Ramos (cell line): Measurements from ENCODE around the gene SCAMP2.

ENCODE experiments used
- in situ Hi-C: fragments of 300-500 bp; cut with MboI; formaldehyde crosslinking; loops from one replicate; pipeline ENCODE4 v1.14.3; 2022; ENCODE audit warnings: low sequenced_read_pairs; ENCODE audit not compliant: unreplicated experiment

Gene SCAMP2

GRCh38 chr15:74865316-74865715, 7.8 kb downstream of the SCAMP2 start:
- in situ Hi-C loops, result no loop called here

DNA sequence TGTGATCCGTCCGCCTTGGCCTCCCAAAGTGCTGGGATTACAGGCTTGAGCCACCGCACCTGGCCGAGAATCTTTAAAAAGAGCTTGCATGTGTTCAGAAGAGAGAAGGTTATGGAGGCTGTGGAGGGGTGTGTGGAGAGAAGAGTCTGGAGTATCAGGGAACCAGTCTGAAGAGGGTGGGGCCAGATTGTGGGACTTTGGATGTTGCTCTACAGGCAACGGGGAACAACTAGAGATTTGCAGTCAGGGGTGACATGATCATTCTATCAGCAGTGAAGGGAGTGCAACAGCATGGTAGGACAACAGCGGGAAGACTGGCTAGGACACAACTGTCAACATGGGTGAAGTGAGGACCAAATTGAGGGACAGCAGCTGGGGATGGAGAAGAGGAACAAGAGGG, 8.9 kb downstream of the SCAMP2 start:
- in situ Hi-C loops, result no loop called here

DNA sequence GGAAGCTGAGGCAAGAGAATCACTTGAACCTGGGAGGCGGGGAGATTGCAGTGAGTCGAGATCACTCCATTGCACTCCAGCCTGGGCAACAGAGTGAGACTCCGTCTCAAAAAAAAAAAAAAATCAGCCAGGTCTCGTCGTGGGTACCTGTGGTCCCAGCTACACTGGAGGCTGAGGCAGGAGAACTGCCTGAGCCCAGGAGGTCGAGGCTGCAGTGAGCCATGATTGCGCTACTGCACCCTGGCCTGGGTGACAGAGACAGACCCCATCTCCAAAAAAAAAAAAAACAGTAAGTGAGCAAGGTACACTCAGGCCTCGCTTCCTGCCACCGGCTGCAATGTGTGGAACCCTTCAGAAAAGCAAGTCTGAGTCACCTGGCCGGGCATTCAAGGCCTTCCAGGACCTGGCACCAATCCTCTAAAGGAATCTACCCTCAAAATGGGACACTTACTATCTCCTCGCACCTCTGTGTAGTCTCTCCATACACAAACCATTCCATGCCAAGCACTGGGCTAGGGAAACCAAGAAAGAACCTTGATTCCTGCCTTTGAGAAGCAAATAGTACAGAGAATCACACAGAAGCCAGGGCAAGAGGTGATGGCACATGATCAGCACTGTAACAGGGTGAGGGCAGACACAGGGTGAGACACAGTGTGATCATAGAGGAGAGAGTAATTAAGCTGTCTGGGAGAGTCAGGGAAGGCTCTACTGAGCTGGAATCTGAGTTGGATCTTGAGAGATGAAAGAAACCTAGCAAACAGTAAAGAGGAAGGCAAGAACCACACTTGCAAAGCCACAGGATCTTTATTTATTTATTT, 9.7 kb downstream of the SCAMP2 start:
- in situ Hi-C loops, result no loop called here

GRCh38 chr15:74858369-74858740, 14.8 kb downstream of the SCAMP2 start:
- in situ Hi-C loops, result no loop called here

DNA sequence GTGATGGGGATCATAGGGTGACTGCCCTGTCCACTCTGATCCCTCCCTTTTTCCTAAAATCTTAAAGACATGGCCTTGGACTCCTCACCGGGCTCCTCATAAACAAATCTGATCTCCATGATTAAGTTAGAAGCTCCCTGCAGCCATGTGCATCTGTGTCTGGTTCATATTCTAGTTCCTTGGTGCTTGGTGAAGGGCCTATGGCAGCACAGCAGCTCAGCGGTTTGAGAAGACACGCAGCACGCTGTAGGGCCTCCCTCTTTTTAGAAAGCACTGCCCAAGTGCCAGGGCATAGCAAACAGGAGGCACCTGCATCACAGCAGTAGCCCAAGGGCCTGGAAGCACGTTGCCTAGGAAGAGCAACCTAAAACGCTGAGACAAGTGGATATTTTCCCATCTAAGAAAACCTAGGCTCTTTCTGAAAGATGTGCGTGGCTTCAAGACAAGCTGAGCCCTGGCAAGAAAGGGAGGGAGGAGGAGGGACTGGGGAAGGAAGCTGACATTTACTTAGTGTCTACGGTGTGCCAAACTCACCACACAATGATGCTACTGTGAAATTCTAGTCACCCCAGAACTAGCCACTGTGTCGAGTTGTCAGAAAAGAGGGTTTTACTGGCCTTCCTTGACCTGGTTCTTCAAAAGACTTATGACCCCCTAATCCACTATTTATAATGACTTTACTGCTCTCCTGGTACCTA, 15.3 kb downstream of the SCAMP2 start:
- in situ Hi-C loops, result no loop called here

- in situ Hi-C loops, result no loop called here
These were observed 16.0 kb downstream of the SCAMP2 start for GRCh38 chr15:74857082-74857655.

DNA sequence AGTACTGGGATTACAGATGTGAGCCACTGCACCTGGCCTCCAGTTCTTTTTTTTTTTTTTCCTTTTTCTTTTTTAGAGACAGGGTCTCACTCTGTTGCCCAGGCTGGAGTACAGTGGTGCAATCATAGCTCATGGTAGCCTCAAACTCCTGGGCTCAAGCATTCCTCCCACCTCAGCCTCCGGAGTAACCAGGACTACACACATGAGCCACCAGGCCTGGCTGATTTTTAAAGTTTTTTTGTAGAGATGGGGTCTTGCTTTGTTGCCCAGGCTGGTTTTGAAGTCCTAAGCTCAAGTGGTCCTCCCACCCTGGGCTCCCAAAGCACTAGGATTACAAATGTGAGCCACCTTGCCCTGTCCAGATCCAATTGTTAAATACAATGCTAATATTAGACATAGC, 16.6 kb downstream of the SCAMP2 start:
- in situ Hi-C loops, result no loop called here

DNA sequence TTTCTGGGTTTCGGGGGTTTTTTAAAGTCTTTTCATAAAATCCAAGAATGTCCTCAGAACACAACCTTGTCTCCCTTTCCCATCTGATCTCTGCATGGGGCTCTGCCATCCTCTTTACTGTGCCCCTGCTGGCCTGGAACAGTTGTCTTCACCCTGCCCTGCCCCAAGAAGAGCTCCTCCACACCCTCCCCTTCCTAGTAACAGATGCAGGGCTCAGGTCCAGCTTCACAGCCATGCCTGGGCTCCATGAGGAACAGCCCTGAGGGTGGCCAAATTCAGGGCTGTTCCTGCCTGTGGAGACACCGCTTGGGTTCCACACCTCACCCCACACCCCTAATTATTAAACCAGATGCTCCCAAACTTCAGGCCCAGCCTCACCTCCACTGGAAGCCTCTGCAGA, 17.3 kb downstream of the SCAMP2 start:
- in situ Hi-C loops, result no loop called here

- in situ Hi-C loops, result no loop called here
These were observed 18.6 kb downstream of the SCAMP2 start for GRCh38 chr15:74854453-74855022.

DNA sequence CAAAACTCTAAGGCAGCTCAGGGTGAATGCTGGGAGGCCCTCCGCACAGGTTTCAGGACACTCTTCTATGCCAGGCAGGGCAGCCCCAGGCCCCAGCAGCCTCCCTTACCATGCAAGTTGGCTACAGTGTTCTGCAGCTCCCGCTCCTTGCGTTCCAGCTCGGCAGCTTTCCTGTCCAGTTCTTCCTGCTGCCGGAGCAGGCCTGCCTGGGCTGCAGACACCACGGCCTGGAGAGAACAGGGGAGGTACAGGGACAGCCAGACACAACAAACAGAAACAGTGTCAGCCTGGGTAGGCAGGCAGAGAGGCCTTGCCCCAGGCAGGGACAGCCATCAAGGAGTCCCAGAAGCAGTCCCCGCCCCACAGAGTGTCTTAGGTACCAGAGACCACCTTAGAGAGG, 21.2 kb downstream of the SCAMP2 start:
- in situ Hi-C loops, result no loop called here

DNA sequence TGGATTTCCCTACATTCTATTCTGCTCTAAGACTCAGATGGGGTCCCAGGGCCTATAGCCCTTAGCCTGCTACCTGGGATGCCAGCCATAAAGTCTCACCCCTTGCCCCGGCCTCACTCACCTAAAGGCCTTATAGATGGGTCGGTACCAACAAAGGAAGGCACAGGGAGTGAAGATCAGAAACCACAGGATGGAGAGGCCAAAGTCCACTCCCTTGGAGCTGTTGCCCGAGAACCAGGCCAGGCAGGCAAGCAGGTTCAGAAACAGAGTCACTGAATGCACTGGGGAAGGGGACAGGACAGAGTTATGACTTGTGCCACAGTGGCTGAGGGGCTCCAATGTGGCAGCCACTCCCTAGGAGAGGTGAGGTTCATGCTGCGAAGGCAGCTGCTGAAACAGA, 22.8 kb downstream of the SCAMP2 start:
- in situ Hi-C loops, result no loop called here

- in situ Hi-C loops, result no loop called here
These were observed 25.7 kb downstream of the SCAMP2 start for GRCh38 chr15:74847432-74847831.

DNA sequence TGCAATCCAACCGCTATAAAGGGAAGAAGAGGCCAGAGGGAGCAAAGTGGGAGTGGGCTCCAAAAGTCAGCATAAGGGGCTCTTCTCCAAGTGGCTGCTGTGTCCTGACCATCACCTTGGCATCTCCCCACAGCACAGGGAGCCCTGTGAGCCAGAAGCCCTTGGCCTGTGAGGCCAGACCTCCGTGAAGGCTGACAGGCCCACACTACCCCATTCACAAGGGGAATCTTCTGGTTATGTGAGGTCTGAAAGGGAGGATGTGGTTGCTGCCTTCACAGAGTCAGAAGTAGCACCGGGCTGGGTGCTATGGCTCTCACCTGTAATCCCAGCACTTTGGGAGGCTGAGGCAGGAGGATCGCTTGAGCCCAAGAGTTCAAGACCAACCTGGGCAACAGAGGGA, 27.6 kb downstream of the SCAMP2 start:
- in situ Hi-C loops, result no loop called here

- in situ Hi-C loops, result no loop called here
These were observed 28.0 kb downstream of the SCAMP2 start for GRCh38 chr15:74845208-74845568.

- in situ Hi-C loops, result no loop called here
These were observed 28.6 kb downstream of the SCAMP2 start for GRCh38 chr15:74844319-74845207.

- in situ Hi-C loops, result no loop called here
These were observed 29.3 kb downstream of the SCAMP2 start for GRCh38 chr15:74843891-74844299.

DNA sequence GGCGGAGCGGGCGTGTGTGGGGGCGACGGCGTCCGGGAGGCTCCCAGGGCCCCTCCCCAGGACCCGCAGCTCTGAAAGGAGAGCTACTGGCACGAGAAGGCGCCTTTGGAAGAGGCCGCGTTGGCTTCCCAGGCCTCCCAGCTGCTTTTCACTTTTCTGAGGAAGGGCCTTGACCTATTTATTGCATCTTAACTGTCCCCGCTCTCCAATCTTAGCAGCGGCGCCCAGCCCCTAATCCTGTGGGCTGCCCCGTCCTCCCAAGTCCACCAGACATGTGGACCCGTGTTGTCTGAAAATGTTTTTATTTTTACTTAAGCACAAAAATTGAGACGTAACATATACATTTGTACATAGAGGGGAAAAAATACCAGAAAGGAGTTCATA, 29.7 kb downstream of the SCAMP2 start:
- in situ Hi-C loops, result no loop called here

DNA sequence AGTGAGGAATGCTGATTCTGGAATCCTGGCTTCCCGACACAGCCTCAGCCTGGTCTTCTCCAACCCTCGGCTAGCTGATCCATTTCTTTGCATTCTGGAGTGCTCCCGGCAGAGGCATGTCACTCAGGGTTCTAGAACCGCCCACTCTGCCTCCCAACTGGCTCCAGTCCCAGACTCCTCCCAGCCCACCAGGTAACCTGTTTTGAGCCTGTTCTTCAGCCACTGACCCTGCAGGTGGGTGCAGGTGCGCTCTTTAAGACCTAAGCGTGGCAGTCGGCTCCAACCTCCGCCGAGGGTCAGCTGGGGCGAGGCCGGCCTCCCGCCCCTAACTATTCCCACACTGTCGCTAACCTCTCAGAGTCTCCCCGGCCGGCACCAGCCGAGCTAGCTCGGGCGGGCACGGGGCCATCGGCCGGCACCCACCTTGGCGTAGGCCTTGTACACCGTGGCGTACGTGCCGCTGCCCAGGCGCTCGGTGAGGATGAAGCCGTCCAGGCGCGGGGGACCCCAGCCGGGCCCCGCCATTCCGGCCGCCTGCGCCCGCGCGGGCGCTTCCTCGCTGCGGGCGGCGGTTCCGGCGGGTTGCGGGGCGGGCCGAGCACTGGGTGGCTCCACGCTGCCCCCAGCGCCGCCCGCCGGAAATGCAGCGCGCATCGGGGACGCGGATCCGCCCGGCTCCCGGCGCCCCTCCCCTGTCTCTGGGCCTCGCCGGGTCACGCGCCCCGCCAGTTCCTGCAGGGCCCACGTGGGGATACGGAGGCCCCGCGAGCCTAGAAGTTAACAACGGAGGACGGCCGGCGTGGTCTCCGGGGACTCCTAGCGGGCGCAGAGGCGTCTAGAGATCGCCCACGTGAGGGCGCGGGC, 30.4 kb downstream of the SCAMP2 start, which contains the start of gene ULK3:
Gene ULK3, minus strand, starts transcription at position 576 of the 864 bp plus-strand sequence. Its CDS starts 51 bp downstream, at position 525.
- in situ Hi-C loops, result no loop called here

DNA sequence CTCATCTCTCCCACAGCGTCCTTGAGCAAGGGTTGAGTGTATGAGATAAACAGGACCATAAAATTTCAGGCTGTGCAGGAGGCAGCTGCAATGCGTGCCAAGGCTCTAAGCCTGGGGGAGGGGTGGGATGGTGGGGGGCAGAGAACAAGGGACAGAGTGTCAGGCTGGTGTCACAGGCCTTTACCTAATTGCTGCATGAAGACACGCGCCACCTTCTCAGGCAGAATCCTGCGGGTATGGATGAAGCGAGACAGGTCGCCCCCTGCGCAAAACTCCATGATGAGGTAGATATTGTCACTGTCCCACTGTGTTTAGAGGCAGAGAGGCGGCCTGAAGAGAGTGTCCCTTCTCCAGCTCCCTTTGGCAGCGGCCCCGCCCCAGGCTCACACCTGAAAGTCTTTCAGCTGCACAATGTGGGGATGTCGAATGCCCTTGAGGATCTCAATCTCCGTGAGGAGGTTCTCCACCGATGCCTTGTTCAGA, 31.2 kb downstream of the SCAMP2 start:
- in situ Hi-C loops, result no loop called here
